Endothelial cell of umbilical vein (primary cell): ENCODE results near the gene VWA5B2. TPM values are rescaled to one million over a fixed set of nuclear protein-coding genes. Genes with fewer than 3 reads are reported as not detected.

Experiments used
- BruUV-seq: library from RNA; stranded (reverse); fragments of 400-500 nt; replicated peaks from 2 replicates; lab custom pipeline; 2021; lab: Mats Ljungman, UMichigan
- CTCF ChIA-PET: fragments of 300-600, 350-600 bp; sonication (Branson Sonifier 250); formaldehyde crosslinking; loops from one replicate; lab custom pipeline; 2021; ENCODE audit warnings: antibody characterized with exemption, inconsistent platforms; lab: Charles Lee
- POLR2A ChIA-PET: fragments of 300-600, 350-600 bp; sonication (Branson Sonifier 250); formaldehyde crosslinking; loops from one replicate; lab custom pipeline; 2021; ENCODE audit warnings: antibody characterized with exemption, inconsistent platforms; lab: Charles Lee
- DNase-seq: peaks from one replicate; pipeline ENCODE4 v3.0.0-alpha.2; 2011; ENCODE audit warnings: low read depth, low spot score
- FAIRE-seq: peaks from 2 replicates; lab custom pipeline; 2011; peaks lifted over from hg19 to GRCh38; lab: Jason Lieb, UNC
- H2AFZ ChIP-seq: 2 replicates; pipeline ENCODE4 v1.6.0; 2012; ENCODE audit warnings: low read depth, low read length, control low read depth, inconsistent platforms
- H3K27ac ChIP-seq: 2 replicates; pipeline ENCODE4 v1.5.1; 2011; ENCODE audit warnings: low read depth, mild to moderate bottlenecking, control low read depth, low read length, moderate library complexity; ENCODE audit not compliant: insufficient read depth
- H3K27me3 ChIP-seq, 2 experiments: 2 replicates each; pipeline versions ENCODE4 v1.6.0 to v1.6.1; 2011; ENCODE audit warnings: low read length in 2 of 2, mixed read lengths in 1 of 2; ENCODE audit not compliant: control insufficient read depth in 2 of 2, insufficient read depth in 2 of 2
- H3K36me3 ChIP-seq, 2 experiments: 2 replicates in 1 of 2; 3 replicates in 1 of 2; pipeline ENCODE4 v1.5.1; 2011; ENCODE audit warnings: low read length in 2 of 2, mild to moderate bottlenecking in 1 of 2, moderate library complexity in 1 of 2; ENCODE audit not compliant: control insufficient read depth in 2 of 2, insufficient read depth in 2 of 2; ENCODE audit errors: extremely low read depth in 1 of 2
- H3K4me1 ChIP-seq: 3 replicates; pipeline ENCODE4 v1.5.1; 2011; ENCODE audit warnings: mild to moderate bottlenecking, low read length; ENCODE audit not compliant: control insufficient read depth, insufficient read depth; ENCODE audit errors: extremely low read depth
- H3K4me2 ChIP-seq: 2 replicates; pipeline ENCODE4 v1.6.1; 2011; ENCODE audit warnings: low read length, control low read depth, mixed read lengths; ENCODE audit not compliant: insufficient read depth
- H3K4me3 ChIP-seq, 3 experiments: fragments of 200-600 bp in 1 of 3; sonication (generic), shearing (Covaris generic) in 1 of 3; replicated peaks in 1 of 3; 2 replicates each; pipeline ENCODE4 v1.5.1; 2011 to 2016; ENCODE audit warnings: control low read depth in 3 of 3, low read length in 3 of 3, mild to moderate bottlenecking in 2 of 3, inconsistent platforms in 1 of 3, low read depth in 1 of 3, moderate library complexity in 1 of 3; ENCODE audit not compliant: insufficient read depth in 1 of 3
- H3K79me2 ChIP-seq: 2 replicates; pipeline ENCODE4 v1.6.0; 2012; ENCODE audit warnings: low read length, inconsistent platforms; ENCODE audit not compliant: control insufficient read depth, insufficient read depth
- H3K9ac ChIP-seq: replicated peaks from 2 replicates; pipeline ENCODE3; 2011; ENCODE audit warnings: low read length, control low read depth; ENCODE audit not compliant: insufficient read depth; ENCODE audit errors: extremely low read depth
- H3K9me1 ChIP-seq: replicated peaks from 3 replicates; pipeline ENCODE4 v1.6.0; 2011; ENCODE audit warnings: mild to moderate bottlenecking, low read length; ENCODE audit not compliant: control insufficient read depth, insufficient read depth; ENCODE audit errors: extremely low read depth
- H3K9me3 ChIP-seq: replicated peaks from 2 replicates; pipeline ENCODE4 v1.5.1; 2012; ENCODE audit warnings: low read length, inconsistent platforms; ENCODE audit not compliant: control insufficient read depth, insufficient read depth
- H4K20me1 ChIP-seq: replicated peaks from 2 replicates; pipeline ENCODE3; 2011; ENCODE audit warnings: mild to moderate bottlenecking, low read length; ENCODE audit not compliant: control insufficient read depth, insufficient read depth; ENCODE audit errors: extremely low read depth
- CTCF ChIP-seq, 2 donors: IDR thresholded peaks; 1 replicate in 1 of 2; 2 replicates in 1 of 2; pipeline ENCODE4 v1.5.1; 2011; ENCODE audit warnings: low read length in 2 of 2, mild to moderate bottlenecking in 2 of 2, moderate library complexity in 2 of 2, control low read depth in 1 of 2, inconsistent platforms in 1 of 2, low read depth in 1 of 2; ENCODE audit not compliant: insufficient read depth in 1 of 2; ENCODE audit errors: extremely low read depth in 1 of 2
- EZH2 ChIP-seq: IDR thresholded peaks from 2 replicates; pipeline ENCODE4 v1.6.1; 2012; ENCODE audit warnings: borderline replicate concordance, low read depth, mild to moderate bottlenecking, moderate library complexity, low read length, inconsistent platforms; ENCODE audit not compliant: severe bottlenecking
- FOS ChIP-seq: IDR thresholded peaks from 2 replicates; pipeline ENCODE4 v1.6.1; 2011; ENCODE audit warnings: mild to moderate bottlenecking, low read length, moderate library complexity, borderline replicate concordance; ENCODE audit not compliant: insufficient read depth
- MYC ChIP-seq: IDR thresholded peaks from one replicate; pipeline ENCODE4 v1.6.1; 2011; ENCODE audit warnings: mild to moderate bottlenecking, low read depth, low read length
- POLR2AphosphoS5 ChIP-seq: IDR thresholded peaks from 2 replicates; pipeline ENCODE4 v1.6.1; 2012; ENCODE audit warnings: low read depth, mild to moderate bottlenecking, control low read depth, low read length, moderate library complexity; ENCODE audit not compliant: insufficient read depth
- dilution Hi-C: fragments of 300-500 bp; cut with MboI; formaldehyde crosslinking; loops from one replicate; pipeline ENCODE4 v1.15.0; 2019; ENCODE audit warnings: low sequenced_read_pairs; ENCODE audit not compliant: extremely low pct_ligation_motif_present
- intact Hi-C: fragments of 100-400 bp; cut with micrococcal nuclease; formaldehyde crosslinking; loops from one replicate; pipeline ENCODE4 v1.10.0; 2022
- polyA plus RNA-seq, 4 experiments: library from polyadenylated mRNA; depleted of rRNA in 3 of 4; stranded (reverse) in 3 of 4; unstranded in 1 of 4; fragments of >200 nt; gene quantifications; 2 replicates each; pipeline versions ENCODE4 v1.2.1 to v1.2.3, GENCODE V29; 2011 to 2012; ENCODE audit warnings: missing spikeins in 1 of 4
- total RNA-seq: library from RNA; stranded (reverse); gene quantifications from 2 replicates; pipeline ENCODE4 v1.2.3, GENCODE V29; 2021
- TF ChIP-seq, protein P1 (sequence below): IDR thresholded peaks from 2 replicates; pipeline ENCODE4 v1.6.1; 2011; ENCODE audit not compliant: insufficient read depth, insufficient read length

VWA5B2 gene
- total and polyA plus RNA-seq, 2 donors (not counting 3 experiments of a cell fraction or from before 2014, with no cell fraction given) = 0.03 TPM; not detected in 1

DNA sequence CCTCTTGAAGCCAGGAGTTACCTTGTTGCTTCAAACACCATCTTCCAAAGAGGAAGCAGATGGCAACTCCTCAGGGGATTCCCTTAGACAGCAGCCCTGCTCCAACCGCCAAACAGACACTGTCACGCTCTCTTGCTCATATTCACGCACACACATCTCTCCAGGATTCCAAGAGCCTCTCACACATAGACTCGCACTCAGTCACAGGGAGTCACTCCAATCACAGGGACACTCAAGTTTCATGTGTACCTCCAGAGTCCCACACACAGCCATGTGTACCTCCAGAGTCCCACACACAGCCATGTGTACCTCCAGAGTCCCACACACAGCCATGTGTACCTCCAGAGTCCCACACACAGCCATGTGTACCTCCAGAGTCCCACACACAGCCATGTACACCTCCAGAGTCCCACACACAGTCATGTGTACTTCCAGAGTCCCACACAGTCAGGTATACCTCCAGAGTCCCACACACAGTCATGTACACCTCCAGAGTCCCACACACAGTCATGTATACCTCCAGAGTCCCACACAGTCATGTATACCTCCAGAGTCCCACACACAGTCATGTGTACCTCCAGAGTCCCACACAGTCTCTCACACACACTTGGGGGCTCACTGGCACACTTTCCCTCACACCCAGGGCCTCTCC, 6.1 kb downstream of the VWA5B2 start:
- H3K79me2 ChIP-seq = no peaks in the 10 kb centered on the region
- no peaks in the 10 kb centered on the region for H3K9me1 ChIP-seq
- no peaks in the 10 kb centered on the region for H3K9me3 ChIP-seq
- no peak overlapping the region for H3K27ac ChIP-seq
- CTCF ChIA-PET = interaction anchor here (0.6 to 8.1 kb wide), 2 partner anchors 8 to 27 kb away, joined by 3 to 98 read pairs; partner anchors contain the start of gene VWA5B2
- FAIRE-seq (no peak), DNase-seq (no peak)
- POLR2A ChIA-PET = no interaction called here
- no peak overlapping the region for H3K4me3 ChIP-seq
- no peaks in the 10 kb centered on the region for H4K20me1 ChIP-seq
- H3K27me3 ChIP-seq = peaks cover 21 to 24% of the 10 kb centered on the region in 2 experiments
- intact Hi-C loops (no loop called here), dilution Hi-C loops (no loop called here)
- no peak overlapping the region for H3K9ac ChIP-seq
- BruUV-seq = no TSS peak
- H3K4me1 ChIP-seq = no peaks in the 10 kb centered on the region
- TF ChIP-seq EZH2 (no peak), FOS (no peak), POLR2AphosphoS5 (no peak), CTCF (IDR thresholded peaks at IDR 0.05; ENCODE audit: extremely low read depth in 1 of 2, insufficient read depth in 1 of 2, low read depth in 1 of 2, low read length in 2 of 2) (no peak), MYC (no peak)
- TF ChIP-seq, protein P1, sequence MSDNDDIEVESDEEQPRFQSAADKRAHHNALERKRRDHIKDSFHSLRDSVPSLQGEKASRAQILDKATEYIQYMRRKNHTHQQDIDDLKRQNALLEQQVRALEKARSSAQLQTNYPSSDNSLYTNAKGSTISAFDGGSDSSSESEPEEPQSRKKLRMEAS = no peak
- no peak overlapping the region for H3K4me2 ChIP-seq
- no peaks in the 10 kb centered on the region for H3K36me3 ChIP-seq
- H2AFZ ChIP-seq = no peak overlapping the region
